Heart right ventricle (tissue), 16 donors: Measurements from ENCODE around the gene SMIM45.

Source experiments
- ATAC-seq, 8 donors: fragments of 200-7000 bp; cut with Tn5 transposase; one replicate each; pipeline ENCODE4 v1.9.1; 2020; ENCODE audit warnings: mild to moderate bottlenecking in 8 of 8, moderate library complexity in 8 of 8, moderate number of reproducible peaks in 1 of 8
- DNase-seq, 2 donors: peaks; one replicate each; pipeline ENCODE4 v3.0.0-alpha.2; 2020
- H3K27ac ChIP-seq, 10 donors: fragments of 200-600 bp; sonication (generic) in 2 of 10; one replicate each; pipeline versions ENCODE4 v1.5.0 to v1.8.0; 2020 to 2022; ENCODE audit warnings: mild to moderate bottlenecking in 3 of 10
- H3K27me3 ChIP-seq, 7 donors: fragments of 200-600 bp; one replicate each; pipeline ENCODE4 v1.8.0; 2021 to 2022; ENCODE audit warnings: mild to moderate bottlenecking in 2 of 7
- H3K36me3 ChIP-seq, 9 donors: fragments of 200-600 bp; sonication (generic) in 1 of 9; one replicate each; pipeline versions ENCODE4 v1.5.0 to v1.8.0; 2020 to 2022; ENCODE audit warnings: mild to moderate bottlenecking in 2 of 9
- H3K4me1 ChIP-seq, 9 donors: fragments of 200-600 bp; sonication (generic) in 1 of 9; one replicate each; pipeline versions ENCODE4 v1.5.0 to v1.8.0; 2020 to 2022; ENCODE audit warnings: mild to moderate bottlenecking in 4 of 9
- H3K4me3 ChIP-seq, 10 donors: fragments of 200-600 bp; sonication (generic) in 2 of 10; one replicate each; pipeline versions ENCODE4 v1.5.0 to v1.8.0; 2020 to 2022; ENCODE audit warnings: mild to moderate bottlenecking in 7 of 10, moderate library complexity in 2 of 10
- H3K9me3 ChIP-seq, 11 donors: fragments of 200-600 bp in 10 of 11; sonication (generic) in 2 of 11; one replicate each; pipeline versions ENCODE4 v1.5.0 to v1.8.0; 2013 to 2022; ENCODE audit warnings: mild to moderate bottlenecking in 2 of 11, control low read depth in 1 of 11, moderate library complexity in 1 of 11
- CTCF ChIP-seq, 9 donors: fragments of 200-600 bp; sonication (generic) in 2 of 9; IDR thresholded peaks; one replicate each; pipeline versions ENCODE4 v1.5.0 to v1.8.0; 2021 to 2022; ENCODE audit warnings: antibody characterized with exemption in 9 of 9, mild to moderate bottlenecking in 5 of 9, moderate library complexity in 1 of 9
- WGBS, 2 donors: extraction: QIAGEN DNeasy Blood & Tissue Kit; methylation state at CpG; one replicate each; pipeline ENCODE4 v1.1.7; 2013; ENCODE audit warnings: inconsistent platforms in 1 of 2; 5-methylcytosine and 5-hydroxymethylcytosine counted together
- intact Hi-C, 10 donors: fragments of 100-400 bp; cut with DNase I; formaldehyde crosslinking; loops; one replicate each; pipeline versions ENCODE4 v1.11.1 to v1.14.2; 2022
- donor health status: Arrhythmogenic right ventricular cardiomyopathy.
- donor health status: ischemic (EF 13 %, LVEDD 7.1; RV severe dilation, severe dysfunction).
- donor health status: healthy with polysubstance abuse.
- donor health status: DM: no; HTN: yes; CAD: no.
- donor health status: DM: no; HTN: no; CAD: no.
- donor health status: ischemic (EF 25% LVEDD 6.9; RV normal size, moderate dysfunction).
- donor health status: ischemic (EF 25% LVEDD 5.7; RV mildly dilated, moderate dysfunction).
- donor health status: healthy.
- donor health status: DM: yes; HTN: yes; CAD: no.
- donor health status: Ischemic cardiomyopathy.
- donor health status: ischemic (EF 35%, LVEDD 5.7; RV mildly dilated, moderate dysfunction).
- donor health status: nonischemic (EF 11% LVEDD 7.7; RV severe dilation, severe dysfunction).
- donor health status: DM: yes; HTN: yes; CAD: no.
- donor health status: PGD.
- donor health status: ischemic (EF 29% LVEDD 5.4; RV normal size, mild dysfunction).
- donor health status: nonischemic (EF 23%, LVEDD 6.1; RV moderate dilation, normal function).

The SMIM45 gene

GRCh38 chr22:41957941-41958556 is 6.1 kb downstream of the SMIM45 start:
- Histone ChIP-seq H3K27ac (no peak overlapping the region), H3K4me1 (peaks cover 0 to 15% (median 8%) of the 10 kb centered on the region in 9 donors), H3K4me3 (peak overlapping the region in 6 of 10 donors; percentile 17 to 32 (median 28)), H3K9me3 (no peaks in the 10 kb centered on the region), H3K27me3 (peaks cover 0 to 18% (median 8%) of the 10 kb centered on the region in 7 donors), H3K36me3 (no peaks in the 10 kb centered on the region)
- intact Hi-C loops = loop anchor here in 1 of 10 donors (5.0 kb wide), 1 partner anchor 261 kb away; the partner anchor contains the start of gene MEI1
- peak in 5 of 9 donors; percentile 2 to 43 (median 5) for TF ChIP-seq CTCF (IDR thresholded peaks at IDR 0.05)
- ATAC-seq (peak in 7 of 8 donors; percentile 3 to 48 (median 14)), DNase-seq (no peak)
- 49 to 51% methylated on average over 23 of the region's 23 CpGs for WGBS, 2 donors

- H3K36me3 ChIP-seq = no peaks in the 10 kb centered on the region
- peaks cover 0 to 7% (median 0%) of the 10 kb centered on the region in 9 donors for H3K4me1 ChIP-seq
- TF ChIP-seq CTCF (IDR thresholded peaks at IDR 0.05) = no peak
- peaks cover 0 to under 1% (median 0%) of the 10 kb centered on the region in 7 donors for H3K27me3 ChIP-seq
- no peak overlapping the region for H3K27ac ChIP-seq
- ATAC-seq (no peak), DNase-seq (no peak)
- intact Hi-C loops = loop anchor here in 6 of 10 donors (10.0 kb wide), 4 partner anchors 151 to 511 kb away; partner anchors contain the start of gene NFAM1 (in 3 of the 6)
- WGBS, 2 donors = 72 to 74% methylated on average over 9 of the region's 9 CpGs
- H3K4me3 ChIP-seq = no peak overlapping the region
- H3K9me3 ChIP-seq = no peaks in the 10 kb centered on the region
Measured at GRCh38 chr22:41963453-41964111, 11.6 kb downstream of the SMIM45 start.

- 69 to 74% methylated on average over 5 of the region's 5 CpGs for WGBS, 2 donors
- no peaks in the 10 kb centered on the region for H3K9me3 ChIP-seq
- peaks cover 0 to 6% (median 0%) of the 10 kb centered on the region in 7 donors for H3K27me3 ChIP-seq
- no peak overlapping the region for H3K27ac ChIP-seq
- no peak for DNase-seq
- H3K36me3 ChIP-seq = no peaks in the 10 kb centered on the region
- no peak overlapping the region for H3K4me3 ChIP-seq
- intact Hi-C loops = loop anchor here in 6 of 10 donors (10.0 kb wide), 4 partner anchors 151 to 511 kb away; partner anchors contain the start of gene NFAM1 (in 3 of the 6)
- H3K4me1 ChIP-seq = peaks cover 0 to 7% (median 0%) of the 10 kb centered on the region in 9 donors
- ATAC-seq = no peak
- TF ChIP-seq CTCF (IDR thresholded peaks at IDR 0.05) = no peak
Measured at GRCh38 chr22:41964112-41964491, 12.2 kb downstream of the SMIM45 start.

- DNase-seq (no peak), ATAC-seq (no peak)
- Histone ChIP-seq H3K4me1 (no peaks in the 10 kb centered on the region), H3K9me3 (no peaks in the 10 kb centered on the region), H3K27ac (no peak overlapping the region), H3K27me3 (peaks cover 0 to 16% (median 4%) of the 10 kb centered on the region in 7 donors), H3K36me3 (no peaks in the 10 kb centered on the region), H3K4me3 (no peak overlapping the region)
- intact Hi-C loops = loop anchor here in 9 of 10 donors (5.0 to 10.0 kb wide), 8 partner anchors 146 to 509 kb away; partner anchors contain the start of gene NFAM1 (in 3 of the 9)
- TF ChIP-seq CTCF (IDR thresholded peaks at IDR 0.05) = peak in 1 of 9 donors; percentile 12
- WGBS, 2 donors = 98% methylated on average over 2 of the region's 2 CpGs
Measured at GRCh38 chr22:41966225-41966606, 14.3 kb downstream of the SMIM45 start.
